ENCODE measurements around the gene AMIGO3. TPM values are rescaled to one million over a fixed set of nuclear protein-coding genes. Genes with fewer than 3 reads are reported as not detected.

Gene AMIGO3
- total and polyA plus RNA-seq, 2 of the 8 experiments (the other 6 are each of a cell fraction or from before 2014, with no cell fraction given), result 1.6 to 8.8 TPM

DNA sequence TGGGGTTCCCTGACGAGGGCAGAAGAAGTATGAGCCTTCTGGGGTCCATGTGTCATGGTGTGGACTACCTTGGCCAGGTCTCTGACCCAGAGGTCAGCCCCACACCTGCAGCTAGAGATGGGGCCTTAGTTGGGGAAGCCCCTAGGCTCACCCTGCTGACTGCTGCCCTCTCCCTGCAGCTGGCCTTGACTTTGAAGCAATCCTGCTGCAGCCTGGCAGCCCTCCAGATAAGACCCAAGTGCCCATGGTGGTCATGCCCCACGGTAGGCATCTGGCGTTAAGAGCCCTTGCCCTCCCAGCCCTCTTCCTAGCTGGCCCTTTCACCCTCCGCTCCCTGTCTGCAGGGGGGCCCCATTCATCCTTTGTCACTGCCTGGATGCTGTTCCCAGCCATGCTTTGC, 37.9 kb downstream of the AMIGO3 start (continued):
- no peak for TF ChIP-seq SIX5 (IDR thresholded peaks at IDR 0.05; ENCODE audit: low read depth, low read length)
